HCT116 (cell line): ENCODE measurements around the gene ELK3. TPM values are rescaled to one million over a fixed set of nuclear protein-coding genes. Genes with fewer than 3 reads are reported as not detected.

Experiments
- ATAC-seq: fragments of 200-7000 bp; cut with Tn5 transposase; 2 replicates; pipeline ENCODE4 v1.9.1; 2020; ENCODE audit warnings: mild to moderate bottlenecking, moderate library complexity
- BruUV-seq: library from RNA; stranded (reverse); fragments of 400-500 nt; replicated peaks from 2 replicates; lab custom pipeline; 2021; lab: Mats Ljungman, UMichigan
- CTCF ChIA-PET: fragments of 300-600 bp; sonication (Branson Sonifier 250); formaldehyde crosslinking; loops from one replicate; lab custom pipeline; 2021; ENCODE audit warnings: antibody characterized with exemption; lab: Charles Lee
- POLR2A ChIA-PET: fragments of 300-600, 350-600 bp; sonication (Branson Sonifier 250); formaldehyde crosslinking; loops from one replicate; lab custom pipeline; 2021; ENCODE audit warnings: antibody characterized with exemption; lab: Charles Lee
- RAD21 ChIA-PET, 2 experiments: fragments of 300-600 bp; sonication (Branson Sonifier 250); formaldehyde crosslinking; loops; one replicate each; lab custom pipeline; 2023; ENCODE audit warnings: low total read pairs in 2 of 2; ENCODE audit not compliant: uncharacterized antibody in 2 of 2, unreplicated experiment in 2 of 2, low non-redundant PET in 1 of 2; lab: Charles Lee
- DNase-seq: peaks from one replicate; pipeline ENCODE4 v3.0.0-alpha.2; 2010; ENCODE audit warnings: low read depth, low spot score
- H2AFZ ChIP-seq: fragments of 200-600 bp; shearing (Covaris generic), sonication (generic); 2 replicates; pipeline ENCODE4 v1.6.1; 2017; ENCODE audit warnings: low read depth, mixed run types, mixed read lengths, antibody characterized with exemption, low read length; ENCODE audit not compliant: poor library complexity, severe bottlenecking
- H3K27ac ChIP-seq: 2 replicates; pipeline ENCODE4 v1.5.1; 2012; ENCODE audit warnings: low read depth, low read length
- H3K27me3 ChIP-seq: fragments of 200-600 bp; sonication (generic); 2 replicates; pipeline ENCODE4 v1.6.1; 2016; ENCODE audit warnings: mixed run types, low read length, mixed read lengths; ENCODE audit not compliant: insufficient read depth
- H3K36me3 ChIP-seq, 2 experiments: fragments of 200-500 bp in 1 of 2; fragments of 200-600 bp in 1 of 2; sonication (Bioruptor generic) in 1 of 2; sonication (generic) in 1 of 2; 2 replicates each; pipeline versions ENCODE4 v1.5.1 to v1.6.1; 2014 to 2016; ENCODE audit warnings: low read length in 2 of 2, inconsistent platforms in 1 of 2, mixed read lengths in 1 of 2, mixed run types in 1 of 2; ENCODE audit not compliant: insufficient read depth in 2 of 2, control insufficient read depth in 1 of 2
- H3K4me1 ChIP-seq, 2 experiments: fragments of 200-600 bp in 1 of 2; sonication (generic) in 1 of 2; 2 replicates each; pipeline versions ENCODE4 v1.5.1 to v1.6.1; 2012 to 2017; ENCODE audit warnings: low read length in 2 of 2, inconsistent platforms in 1 of 2, mild to moderate bottlenecking in 1 of 2, mixed read lengths in 1 of 2, mixed run types in 1 of 2, moderate library complexity in 1 of 2; ENCODE audit not compliant: insufficient read depth in 2 of 2, control insufficient read depth in 1 of 2
- H3K4me2 ChIP-seq: fragments of 200-600 bp; sonication (generic); 2 replicates; pipeline ENCODE4 v1.6.1; 2017; ENCODE audit warnings: mixed run types, low read length, mixed read lengths
- H3K4me3 ChIP-seq, 2 experiments: fragments of 200-600 bp in 1 of 2; sonication (generic) in 1 of 2; replicated peaks in 1 of 2; 2 replicates each; pipeline ENCODE4 v1.5.1; 2011 to 2016; ENCODE audit warnings: low read length in 2 of 2, control low read depth in 1 of 2, low read depth in 1 of 2, mild to moderate bottlenecking in 1 of 2, mixed read lengths in 1 of 2, mixed run types in 1 of 2
- H3K79me2 ChIP-seq: fragments of 200-600 bp; sonication (generic); 2 replicates; pipeline ENCODE4 v1.6.1; 2017; ENCODE audit warnings: mild to moderate bottlenecking, mixed run types, low read length, moderate library complexity, mixed read lengths; ENCODE audit not compliant: insufficient read depth
- H3K9ac ChIP-seq: fragments of 200-600 bp; sonication (generic); 2 replicates; pipeline ENCODE4 v1.6.1; 2016; ENCODE audit warnings: low read length, mixed read lengths
- H3K9me2 ChIP-seq: fragments of 200-600 bp; sonication (generic), shearing (Covaris generic); 2 replicates; pipeline ENCODE4 v1.6.1; 2017; ENCODE audit warnings: mixed run types, mild to moderate bottlenecking, moderate library complexity; ENCODE audit not compliant: insufficient read depth
- H3K9me3 ChIP-seq, 2 experiments: fragments of 200-500 bp in 1 of 2; fragments of 200-600 bp in 1 of 2; sonication (Bioruptor generic) in 1 of 2; sonication (generic) in 1 of 2; 2 replicates each; pipeline ENCODE4 v1.6.1; 2014 to 2017; ENCODE audit warnings: low read length in 2 of 2, mixed read lengths in 2 of 2, inconsistent platforms in 1 of 2, low read depth in 1 of 2, mild to moderate bottlenecking in 1 of 2, mixed run types in 1 of 2, moderate library complexity in 1 of 2; ENCODE audit not compliant: control insufficient read depth in 1 of 2, insufficient read depth in 1 of 2
- H4K20me1 ChIP-seq: fragments of 200-600 bp; sonication (generic), shearing (Covaris generic); 2 replicates; pipeline ENCODE4 v1.6.1; 2017; ENCODE audit warnings: mixed run types, mild to moderate bottlenecking, moderate library complexity; ENCODE audit not compliant: insufficient read depth
- CBX3 ChIP-seq: IDR thresholded peaks from 2 replicates; pipeline ENCODE4 v1.6.1; 2012; ENCODE audit warnings: low read depth
- CEBPB ChIP-seq: IDR thresholded peaks from 2 replicates; pipeline ENCODE4 v1.6.1; 2012; ENCODE audit warnings: low read depth
- CTCF ChIP-seq, 3 experiments: fragments of 200-600 bp in 1 of 3; sonication (generic) in 1 of 3; IDR thresholded peaks in 2 of 3; conservative IDR thresholded peaks in 1 of 3; 2 replicates each; pipeline ENCODE4 v1.5.1; 2012 to 2017; ENCODE audit warnings: low read depth in 2 of 3, low read length in 2 of 3, antibody characterized with exemption in 1 of 3, borderline replicate concordance in 1 of 3, control low read depth in 1 of 3, mild to moderate bottlenecking in 1 of 3, mixed read lengths in 1 of 3, mixed run types in 1 of 3, moderate library complexity in 1 of 3; ENCODE audit not compliant: insufficient read depth in 1 of 3
- ELF1 ChIP-seq: IDR thresholded peaks from 2 replicates; pipeline ENCODE4 v1.6.1; 2012; ENCODE audit warnings: low read depth, borderline replicate concordance
- EZH2phosphoT487 ChIP-seq: fragments of 200-600 bp; IDR thresholded peaks from 2 replicates; pipeline ENCODE4 v1.6.1; 2018; ENCODE audit warnings: antibody characterized with exemption, borderline replicate concordance
- FOSL1 ChIP-seq: IDR thresholded peaks from 2 replicates; pipeline ENCODE4 v1.6.1; 2012; ENCODE audit warnings: low read depth
- JUND ChIP-seq: IDR thresholded peaks from 2 replicates; pipeline ENCODE4 v1.6.1; 2012
- MAX ChIP-seq: IDR thresholded peaks from 2 replicates; pipeline ENCODE4 v1.6.1; 2012
- POLR2A ChIP-seq: IDR thresholded peaks from 2 replicates; pipeline ENCODE4 v1.7.0; 2011; ENCODE audit warnings: borderline replicate concordance; ENCODE audit not compliant: insufficient read depth, insufficient read length; ENCODE audit errors: extremely low read depth
- POLR2AphosphoS5 ChIP-seq: IDR thresholded peaks from 2 replicates; pipeline ENCODE4 v1.6.1; 2011; ENCODE audit warnings: mild to moderate bottlenecking, low read depth, low read length, moderate library complexity
- RAD21 ChIP-seq: IDR thresholded peaks from 2 replicates; pipeline ENCODE4 v1.6.1; 2012; ENCODE audit warnings: low read depth, mild to moderate bottlenecking
- REST ChIP-seq: IDR thresholded peaks from 2 replicates; pipeline ENCODE4 v1.6.1; 2012; ENCODE audit warnings: low read depth
- SRF ChIP-seq: IDR thresholded peaks from 2 replicates; pipeline ENCODE4 v1.6.1; 2012; ENCODE audit warnings: low read depth
- intact Hi-C: fragments of 100-400 bp; cut with micrococcal nuclease; formaldehyde crosslinking; loops from 2 replicates; pipeline ENCODE4 v1.10.0; 2022
- total RNA-seq: library from RNA; stranded (reverse); gene quantifications from one replicate; pipeline ENCODE4 v1.2.1, GENCODE V29; 2021; ENCODE audit not compliant: unreplicated experiment

The ELK3 gene
- total RNA-seq, 1 experiment from 2014 or later = 45.6 TPM

DNA sequence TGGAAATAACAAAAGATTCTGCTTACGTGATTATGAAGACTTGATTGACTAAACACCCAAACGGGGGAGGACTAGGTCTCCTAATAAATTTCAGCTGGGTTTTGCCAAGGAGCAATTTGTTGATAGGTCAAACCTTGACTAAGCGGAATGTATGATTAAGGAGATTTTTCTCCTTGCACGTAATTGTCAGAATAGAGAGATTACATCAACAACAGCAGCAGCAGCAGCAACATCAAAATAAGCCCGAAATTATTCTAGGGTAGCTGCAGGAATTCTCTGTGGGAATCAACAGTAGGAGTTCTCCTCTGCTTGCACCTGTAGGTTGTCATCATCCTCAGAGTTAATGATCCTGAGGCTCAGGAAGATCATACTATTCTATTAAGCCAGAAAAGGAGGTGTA lies 10.2 kb downstream of the ELK3 start:
- ChIA-PET CTCF (no interaction called here), RAD21 (no interaction called here), POLR2A (no interaction called here)
- Histone ChIP-seq H2AFZ (no peak overlapping the region), H4K20me1 (no peaks in the 10 kb centered on the region), H3K27ac (no peak overlapping the region), H3K27me3 (no peaks in the 10 kb centered on the region), H3K79me2 (peaks cover 97% of the 10 kb centered on the region), H3K4me2 (no peak overlapping the region), H3K4me3 (no peak overlapping the region), H3K9ac (no peak overlapping the region), H3K4me1 (peaks cover 3 to 24% of the 10 kb centered on the region in 2 experiments), H3K9me3 (no peaks in the 10 kb centered on the region), H3K36me3 (no peaks in the 10 kb centered on the region), H3K9me2 (no peaks in the 10 kb centered on the region)
- ATAC-seq = no peak
- no TSS peak for BruUV-seq
- DNase-seq = no peak
- TF ChIP-seq CTCF (IDR thresholded peaks at IDR 0.05 in 2 of 3, conservative IDR thresholded peaks at IDR 0.05 in 1 of 3; ENCODE audit: borderline replicate concordance in 1 of 3, insufficient read depth in 1 of 3, low read depth in 2 of 3, low read length in 2 of 3) = no peak
- TF ChIP-seq JUND = no peak
- no peak for TF ChIP-seq POLR2A
- TF ChIP-seq CEBPB = no peak
- no peak for TF ChIP-seq RAD21
- no peak for TF ChIP-seq REST
- no peak for TF ChIP-seq ELF1
- no peak for TF ChIP-seq MAX
- TF ChIP-seq POLR2AphosphoS5 = no peak
- TF ChIP-seq EZH2phosphoT487 = no peak
- TF ChIP-seq FOSL1 = no peak
- no peak for TF ChIP-seq CBX3
- TF ChIP-seq SRF = no peak
- intact Hi-C loops = no loop called here
